Panc1 (cell line): Measurements from ENCODE around the gene RHOXF2B.

Source experiments
- CTCF ChIP-seq: fragments of 450-650 bp; IDR thresholded peaks from 2 replicates; pipeline ENCODE4 v1.5.1; 2017; ENCODE audit warnings: mild to moderate bottlenecking
- POLR2AphosphoS5 ChIP-seq: IDR thresholded peaks from 2 replicates; pipeline ENCODE4 v1.6.1; 2012; ENCODE audit warnings: mild to moderate bottlenecking, low read depth, low read length, moderate library complexity
- SIN3A ChIP-seq: IDR thresholded peaks from 2 replicates; pipeline ENCODE4 v1.6.1; 2012; ENCODE audit warnings: low read depth, mild to moderate bottlenecking, low read length, moderate library complexity, borderline replicate concordance; ENCODE audit not compliant: insufficient read depth
- TCF7L2 ChIP-seq: IDR thresholded peaks from 2 replicates; pipeline ENCODE4 v1.6.1; 2011; ENCODE audit warnings: mild to moderate bottlenecking, low read depth, low read length, inconsistent platforms
- TF ChIP-seq, protein P1 (sequence below), 2 experiments: IDR thresholded peaks; 2 replicates each; pipeline ENCODE4 v1.6.1; 2011 to 2012; ENCODE audit warnings: low read depth in 2 of 2, control low read depth in 1 of 2, low read length in 1 of 2, mild to moderate bottlenecking in 1 of 2, moderate library complexity in 1 of 2; ENCODE audit not compliant: insufficient read depth in 1 of 2

DNA sequence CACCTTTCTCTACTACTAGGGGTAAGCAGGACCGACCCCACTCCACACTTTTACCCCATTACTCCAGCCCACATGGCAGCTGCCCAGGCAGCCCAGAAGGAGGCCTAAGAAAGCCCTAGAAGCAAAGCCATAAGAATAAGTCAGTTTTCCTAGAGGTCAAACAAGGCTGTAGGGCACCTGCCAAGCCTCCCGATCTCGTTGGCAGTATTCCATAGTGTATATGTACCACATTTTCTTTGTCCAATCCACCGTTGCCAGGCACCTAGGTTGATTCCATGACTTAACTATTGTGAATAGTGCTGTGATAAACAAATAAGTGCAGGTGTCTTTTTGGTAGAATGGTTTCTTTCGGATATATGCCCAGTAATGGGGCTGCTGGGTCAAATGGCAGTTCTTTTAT is 54.2 kb downstream of the RHOXF2B start:
- TF ChIP-seq SIN3A: no peak
- no peak for TF ChIP-seq CTCF
- TF ChIP-seq, protein P1, sequence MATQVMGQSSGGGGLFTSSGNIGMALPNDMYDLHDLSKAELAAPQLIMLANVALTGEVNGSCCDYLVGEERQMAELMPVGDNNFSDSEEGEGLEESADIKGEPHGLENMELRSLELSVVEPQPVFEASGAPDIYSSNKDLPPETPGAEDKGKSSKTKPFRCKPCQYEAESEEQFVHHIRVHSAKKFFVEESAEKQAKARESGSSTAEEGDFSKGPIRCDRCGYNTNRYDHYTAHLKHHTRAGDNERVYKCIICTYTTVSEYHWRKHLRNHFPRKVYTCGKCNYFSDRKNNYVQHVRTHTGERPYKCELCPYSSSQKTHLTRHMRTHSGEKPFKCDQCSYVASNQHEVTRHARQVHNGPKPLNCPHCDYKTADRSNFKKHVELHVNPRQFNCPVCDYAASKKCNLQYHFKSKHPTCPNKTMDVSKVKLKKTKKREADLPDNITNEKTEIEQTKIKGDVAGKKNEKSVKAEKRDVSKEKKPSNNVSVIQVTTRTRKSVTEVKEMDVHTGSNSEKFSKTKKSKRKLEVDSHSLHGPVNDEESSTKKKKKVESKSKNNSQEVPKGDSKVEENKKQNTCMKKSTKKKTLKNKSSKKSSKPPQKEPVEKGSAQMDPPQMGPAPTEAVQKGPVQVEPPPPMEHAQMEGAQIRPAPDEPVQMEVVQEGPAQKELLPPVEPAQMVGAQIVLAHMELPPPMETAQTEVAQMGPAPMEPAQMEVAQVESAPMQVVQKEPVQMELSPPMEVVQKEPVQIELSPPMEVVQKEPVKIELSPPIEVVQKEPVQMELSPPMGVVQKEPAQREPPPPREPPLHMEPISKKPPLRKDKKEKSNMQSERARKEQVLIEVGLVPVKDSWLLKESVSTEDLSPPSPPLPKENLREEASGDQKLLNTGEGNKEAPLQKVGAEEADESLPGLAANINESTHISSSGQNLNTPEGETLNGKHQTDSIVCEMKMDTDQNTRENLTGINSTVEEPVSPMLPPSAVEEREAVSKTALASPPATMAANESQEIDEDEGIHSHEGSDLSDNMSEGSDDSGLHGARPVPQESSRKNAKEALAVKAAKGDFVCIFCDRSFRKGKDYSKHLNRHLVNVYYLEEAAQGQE (IDR thresholded peaks at IDR 0.05; ENCODE audit: insufficient read depth in 1 of 2, low read depth in 2 of 2, low read length in 1 of 2): no peak
- TF ChIP-seq POLR2AphosphoS5: no peak
- no peak for TF ChIP-seq TCF7L2
